Stimulated activated CD4-positive, alpha-beta T cell treated with anti-CD3 and anti-CD28 coated beads, Interleukin-1b, Interleukin-23, amount 100 ng/mL, for 1 hour (primary cell): Measurements from ENCODE around the gene SLC3A2.
"Not testable (repeated sequence)": the region's sequence is repeated elsewhere in the genome, so short reads cannot be mapped to it uniquely, and the experiment has no call there.

ENCODE experiments used
- DNase-seq, 2 donors: peaks; one replicate each; pipeline ENCODE4 v3.0.0-alpha.2; 2020; ENCODE audit warnings: low read depth in 2 of 2

SLC3A2 gene

GRCh38 chr11:62852523-62853188 lies 28.0 kb upstream of the SLC3A2 start:
- no peak for DNase-seq

- DNase-seq: no peak
These were observed 27.3 kb upstream of the SLC3A2 start for GRCh38 chr11:62853279-62853965.

- no peak for DNase-seq
These were observed 26.5 kb upstream of the SLC3A2 start for GRCh38 chr11:62854013-62854824.

- DNase-seq: no peak
These were observed 25.7 kb upstream of the SLC3A2 start for GRCh38 chr11:62854825-62855570.

GRCh38 chr11:62855571-62856332 lies 24.9 kb upstream of the SLC3A2 start:
- DNase-seq: peak; percentile 96 to 98

- DNase-seq: no peak
These were observed 24.3 kb upstream of the SLC3A2 start for GRCh38 chr11:62856333-62856895.

GRCh38 chr11:62857541-62857982 lies 23.1 kb upstream of the SLC3A2 start:
- no peak for DNase-seq

- DNase-seq: no peak
These were observed 22.5 kb upstream of the SLC3A2 start for GRCh38 chr11:62858201-62858600.

- not testable (repeated sequence) for DNase-seq
These were observed 21.4 kb upstream of the SLC3A2 start for GRCh38 chr11:62859281-62859703.

GRCh38 chr11:62860835-62861563 lies 19.7 kb upstream of the SLC3A2 start:
- no peak for DNase-seq

GRCh38 chr11:62861564-62862192 lies 19.0 kb upstream of the SLC3A2 start:
- DNase-seq: not testable (repeated sequence)

GRCh38 chr11:62863687-62864335 lies 16.9 kb upstream of the SLC3A2 start:
- DNase-seq: no peak

- DNase-seq: no peak
These were observed 15.1 kb upstream of the SLC3A2 start for GRCh38 chr11:62865635-62866034.

GRCh38 chr11:62874851-62875250 lies 5.8 kb upstream of the SLC3A2 start:
- DNase-seq: no peak

- DNase-seq: no peak
These were observed 4.8 kb upstream of the SLC3A2 start for GRCh38 chr11:62875698-62876478.

- no peak for DNase-seq
These were observed 4.0 kb upstream of the SLC3A2 start for GRCh38 chr11:62876712-62877111.

GRCh38 chr11:62879235-62879978 lies 1.3 kb upstream of the SLC3A2 start:
- DNase-seq: no peak
